DND-41 (cell line): Measurements from ENCODE around the gene FMOD.

Experiments used
- ATAC-seq: fragments of 200-7000 bp; cut with Tn5 transposase; 3 replicates; pipeline ENCODE4 v1.9.1; 2021; ENCODE audit warnings: low read depth; ENCODE audit not compliant: insufficient read depth
- DNase-seq: peaks from one replicate; pipeline ENCODE4 v3.0.0-alpha.2; 2020
- H2AFZ ChIP-seq: 2 replicates; pipeline ENCODE4 v1.6.0; 2012; ENCODE audit warnings: low read depth, low read length
- H3K27ac ChIP-seq: 2 replicates; pipeline ENCODE4 v1.5.1; 2012; ENCODE audit warnings: low read length, inconsistent platforms
- H3K27me3 ChIP-seq: fragments of 200-600 bp; sonication (generic); 2 replicates; pipeline ENCODE4 v1.6.0; 2012; ENCODE audit warnings: low read length, mild to moderate bottlenecking, inconsistent platforms; ENCODE audit not compliant: insufficient read depth, poor library complexity
- H3K36me3 ChIP-seq: 2 replicates; pipeline ENCODE4 v1.5.1; 2012; ENCODE audit warnings: low read length, inconsistent platforms; ENCODE audit not compliant: insufficient read depth
- H3K4me1 ChIP-seq: 2 replicates; pipeline ENCODE4 v1.5.1; 2012; ENCODE audit warnings: mild to moderate bottlenecking, low read length; ENCODE audit not compliant: insufficient read depth
- H3K4me2 ChIP-seq: 2 replicates; pipeline ENCODE4 v1.6.0; 2012; ENCODE audit warnings: mild to moderate bottlenecking, moderate library complexity, low read length, inconsistent platforms; ENCODE audit not compliant: insufficient read depth
- H3K4me3 ChIP-seq, 2 experiments: fragments of 200-600 bp in 1 of 2; shearing (Covaris generic) in 1 of 2; 2 replicates each; pipeline ENCODE4 v1.5.1; 2012 to 2016; ENCODE audit warnings: inconsistent platforms in 2 of 2, low read length in 2 of 2, mild to moderate bottlenecking in 2 of 2, low read depth in 1 of 2, moderate library complexity in 1 of 2
- H3K79me2 ChIP-seq: 2 replicates; pipeline ENCODE4 v1.6.0; 2012; ENCODE audit warnings: low read length, inconsistent platforms; ENCODE audit not compliant: insufficient read depth
- H3K9ac ChIP-seq: 2 replicates; pipeline ENCODE4 v1.6.0; 2012; ENCODE audit warnings: low read depth, mild to moderate bottlenecking, inconsistent platforms, low read length, moderate library complexity
- H3K9me3 ChIP-seq: 2 replicates; pipeline ENCODE4 v1.5.1; 2012; ENCODE audit warnings: low read length, moderate library complexity, mild to moderate bottlenecking, inconsistent platforms; ENCODE audit not compliant: insufficient read depth, severe bottlenecking
- H4K20me1 ChIP-seq: 2 replicates; pipeline ENCODE4 v1.6.0; 2012; ENCODE audit warnings: low read length; ENCODE audit not compliant: insufficient read depth
- CTCF ChIP-seq: IDR thresholded peaks from 2 replicates; pipeline ENCODE4 v1.5.1; 2012; ENCODE audit warnings: borderline replicate concordance, low read length, moderate library complexity, mild to moderate bottlenecking; ENCODE audit not compliant: poor library complexity, severe bottlenecking; ENCODE audit errors: extremely low read depth
- EZH2 ChIP-seq: IDR thresholded peaks from 3 replicates; pipeline ENCODE4 v1.6.1; 2012; ENCODE audit warnings: borderline replicate concordance, low read depth, mild to moderate bottlenecking, moderate library complexity, low read length, inconsistent platforms; ENCODE audit not compliant: severe bottlenecking

FMOD gene

GRCh38 chr1:203320591-203321272 is 30.2 kb downstream of the FMOD start:
- peak overlapping the region; percentile 98 for H3K27ac ChIP-seq
- H3K27me3 ChIP-seq, result no peaks in the 10 kb centered on the region
- DNase-seq, result peak; percentile 98
- H3K4me2 ChIP-seq, result peak overlapping the region; percentile 57
- H2AFZ ChIP-seq, result peak overlapping the region; percentile 23; the same call in 1 of the 2 replicates
- H3K9me3 ChIP-seq, result no peaks in the 10 kb centered on the region
- H4K20me1 ChIP-seq, result no peaks in the 10 kb centered on the region
- H3K36me3 ChIP-seq, result no peaks in the 10 kb centered on the region
- peak overlapping the region; percentile 58 for H3K9ac ChIP-seq
- H3K79me2 ChIP-seq, result no peaks in the 10 kb centered on the region
- H3K4me1 ChIP-seq, result peaks cover 68% of the 10 kb centered on the region
- TF ChIP-seq EZH2 (no peak), CTCF (no peak)
- H3K4me3 ChIP-seq, result peak overlapping the region in 1 of 2 experiments; percentile 40; a peak in 1 of 4 replicates
- peak; percentile 89 for ATAC-seq

GRCh38 chr1:203318229-203318517 is 32.7 kb downstream of the FMOD start:
- Histone ChIP-seq H3K27ac (no peak overlapping the region), H3K9me3 (no peaks in the 10 kb centered on the region), H3K4me1 (peaks cover 50% of the 10 kb centered on the region), H2AFZ (no peak overlapping the region), H3K27me3 (no peaks in the 10 kb centered on the region), H3K36me3 (no peaks in the 10 kb centered on the region), H3K4me3 (no peak overlapping the region), H3K79me2 (no peaks in the 10 kb centered on the region), H4K20me1 (no peaks in the 10 kb centered on the region), H3K9ac (no peak overlapping the region), H3K4me2 (no peak overlapping the region)
- TF ChIP-seq CTCF, result no peak
- no peak for TF ChIP-seq EZH2
- ATAC-seq (no peak), DNase-seq (no peak)

GRCh38 chr1:203317429-203318228 is 33.3 kb downstream of the FMOD start:
- ATAC-seq (no peak), DNase-seq (no peak)
- Histone ChIP-seq H3K9me3 (no peaks in the 10 kb centered on the region), H3K27me3 (no peaks in the 10 kb centered on the region), H4K20me1 (no peaks in the 10 kb centered on the region), H2AFZ (no peak overlapping the region), H3K4me2 (no peak overlapping the region), H3K36me3 (no peaks in the 10 kb centered on the region), H3K79me2 (no peaks in the 10 kb centered on the region), H3K27ac (no peak overlapping the region), H3K4me1 (peaks cover 47% of the 10 kb centered on the region), H3K9ac (no peak overlapping the region), H3K4me3 (no peak overlapping the region)
- TF ChIP-seq CTCF (no peak), EZH2 (no peak)
